HL-60/S4 treated with retinoic acid at 250 ng/mL for 4 days and 3 days (cell line): ENCODE measurements around the gene CCDC192.

ENCODE experiments used
- in situ Hi-C: fragments of 300-500 bp; cut with MboI; formaldehyde crosslinking; loops from 2 replicates; pipeline ENCODE4 v1.7.0; 2022; ENCODE audit warnings: low sequenced_read_pairs

CCDC192 gene

DNA sequence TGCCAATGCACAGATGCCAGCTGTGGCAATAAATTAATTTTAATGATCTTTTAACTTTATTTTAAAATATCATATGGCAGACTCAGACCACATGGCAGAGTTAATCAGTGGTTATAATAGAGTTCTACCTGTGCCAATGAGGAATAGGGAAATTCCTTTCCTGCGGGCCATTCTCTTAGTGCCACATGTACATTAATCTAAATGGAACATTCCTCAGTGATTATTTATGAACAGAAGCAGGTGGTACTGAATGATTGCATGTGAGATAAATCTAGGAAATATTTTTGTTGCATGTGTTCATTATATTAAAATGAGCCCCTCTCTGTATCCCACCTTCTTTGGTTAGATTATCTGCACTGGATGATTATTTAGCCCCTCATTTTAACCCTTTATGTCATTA, 102.3 kb downstream of the CCDC192 start:
- in situ Hi-C loops: no loop called here

DNA sequence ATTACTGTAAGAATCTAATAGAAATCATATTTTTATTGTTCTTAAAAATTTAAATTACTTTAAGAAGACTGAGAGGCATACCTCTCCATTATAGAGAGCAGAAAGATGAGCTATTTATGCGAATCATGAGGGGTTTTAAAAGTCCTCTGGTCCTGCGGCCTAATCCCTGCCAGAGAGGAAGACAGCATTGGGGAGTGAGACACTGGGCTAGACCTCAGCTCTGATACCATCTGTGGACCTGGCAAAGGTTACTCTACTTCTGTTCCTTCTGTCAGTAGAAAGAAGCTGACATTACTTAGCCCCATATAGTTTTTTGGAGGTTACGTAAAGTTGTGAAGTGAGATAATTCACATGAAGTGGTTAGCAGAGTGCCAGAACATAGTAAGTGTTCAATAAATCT, 103.6 kb downstream of the CCDC192 start:
- in situ Hi-C loops: no loop called here

DNA sequence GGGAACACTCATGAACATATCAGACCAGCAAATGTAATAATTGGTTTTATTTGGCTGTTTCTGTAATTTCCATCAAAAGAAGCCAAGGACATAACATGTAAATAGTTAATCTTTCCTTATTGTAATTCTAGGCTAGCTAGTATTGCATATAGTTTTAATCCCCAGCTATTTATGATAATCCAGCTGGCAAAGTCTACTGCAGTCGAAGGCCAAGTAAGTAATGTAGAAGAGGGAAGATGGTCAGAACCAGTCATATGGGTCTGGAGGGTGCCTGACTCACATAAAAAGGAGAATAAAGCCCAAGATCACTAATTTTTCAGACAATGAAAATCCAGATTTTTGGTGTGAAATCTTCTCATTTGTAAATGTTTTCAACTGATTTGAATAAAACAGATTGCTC, 106.3 kb downstream of the CCDC192 start:
- in situ Hi-C loops: no loop called here

DNA sequence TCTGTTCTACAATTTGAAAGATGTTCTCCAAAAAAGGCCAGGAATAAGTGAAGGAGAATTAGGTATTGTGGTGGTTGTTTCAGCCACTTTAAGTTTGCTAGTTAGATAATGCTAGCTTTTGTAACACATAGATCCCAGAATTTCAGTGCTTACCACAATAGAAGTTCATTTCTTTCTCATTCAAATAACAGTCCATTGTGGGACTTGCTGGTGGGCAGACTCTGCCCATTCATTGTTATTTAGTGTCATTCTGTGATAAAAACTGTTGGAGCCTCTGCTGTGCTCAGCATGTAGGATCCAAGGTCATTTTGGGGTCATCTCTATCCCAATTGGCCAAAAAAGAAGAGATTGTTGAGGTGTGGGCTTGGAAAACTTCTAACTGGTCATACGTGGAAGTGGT, 106.8 kb downstream of the CCDC192 start:
- in situ Hi-C loops: no loop called here

DNA sequence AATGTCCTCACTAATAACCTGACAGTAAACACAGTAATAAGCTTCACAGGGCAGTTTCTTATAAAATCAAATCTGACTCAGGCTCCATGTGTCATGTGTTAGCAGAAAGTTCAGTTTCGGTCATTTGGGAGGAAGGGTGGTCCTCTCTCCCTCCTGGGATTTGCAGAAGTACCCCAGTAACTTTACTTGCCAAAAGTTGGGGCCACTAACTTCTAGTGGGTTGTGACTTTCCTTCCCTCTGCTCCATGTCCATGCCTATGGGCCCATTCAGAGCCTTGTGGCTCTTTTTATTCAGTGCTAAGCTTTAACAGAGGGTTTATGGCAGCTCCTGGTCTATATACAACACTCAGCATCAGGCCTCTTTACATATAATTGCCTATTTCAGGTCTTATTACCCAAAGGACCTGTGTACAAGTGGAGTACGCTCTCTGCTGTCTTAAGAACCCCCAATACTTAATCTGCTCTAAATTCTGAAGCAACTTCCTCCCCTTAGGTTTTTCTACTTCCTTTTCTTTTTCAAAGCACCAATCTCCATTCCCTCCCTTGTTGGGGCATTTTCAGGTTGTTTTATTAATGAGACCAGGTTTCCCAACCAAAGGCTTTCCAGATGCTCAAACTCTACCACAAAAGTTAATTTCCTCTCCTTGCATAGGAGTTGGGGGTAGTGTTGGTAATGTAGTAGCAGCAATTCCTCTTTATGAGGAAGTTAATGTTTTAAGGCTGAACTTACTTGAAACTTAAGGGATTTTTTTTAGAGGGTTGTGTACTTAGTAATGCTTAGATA, 107.7 kb downstream of the CCDC192 start:
- in situ Hi-C loops: no loop called here

DNA sequence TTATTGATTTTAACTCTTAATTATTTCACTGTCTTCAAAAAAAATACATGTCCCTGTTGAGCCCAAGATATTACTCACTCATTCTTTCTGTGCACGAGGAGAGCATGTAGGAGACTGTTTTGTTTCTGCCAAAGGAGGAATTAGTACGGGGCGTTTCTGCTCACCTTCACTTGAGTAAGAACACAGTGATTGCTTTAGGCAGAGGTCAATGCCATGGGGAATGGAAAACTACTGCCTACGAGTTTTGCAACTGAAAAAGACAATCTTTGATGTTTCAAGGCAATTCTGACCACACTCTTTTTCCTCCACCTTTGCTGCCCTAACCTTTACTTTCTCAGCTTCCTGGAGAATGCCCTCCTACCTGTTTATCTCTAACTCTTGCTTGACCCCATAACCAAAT, 109.4 kb downstream of the CCDC192 start:
- in situ Hi-C loops: no loop called here

DNA sequence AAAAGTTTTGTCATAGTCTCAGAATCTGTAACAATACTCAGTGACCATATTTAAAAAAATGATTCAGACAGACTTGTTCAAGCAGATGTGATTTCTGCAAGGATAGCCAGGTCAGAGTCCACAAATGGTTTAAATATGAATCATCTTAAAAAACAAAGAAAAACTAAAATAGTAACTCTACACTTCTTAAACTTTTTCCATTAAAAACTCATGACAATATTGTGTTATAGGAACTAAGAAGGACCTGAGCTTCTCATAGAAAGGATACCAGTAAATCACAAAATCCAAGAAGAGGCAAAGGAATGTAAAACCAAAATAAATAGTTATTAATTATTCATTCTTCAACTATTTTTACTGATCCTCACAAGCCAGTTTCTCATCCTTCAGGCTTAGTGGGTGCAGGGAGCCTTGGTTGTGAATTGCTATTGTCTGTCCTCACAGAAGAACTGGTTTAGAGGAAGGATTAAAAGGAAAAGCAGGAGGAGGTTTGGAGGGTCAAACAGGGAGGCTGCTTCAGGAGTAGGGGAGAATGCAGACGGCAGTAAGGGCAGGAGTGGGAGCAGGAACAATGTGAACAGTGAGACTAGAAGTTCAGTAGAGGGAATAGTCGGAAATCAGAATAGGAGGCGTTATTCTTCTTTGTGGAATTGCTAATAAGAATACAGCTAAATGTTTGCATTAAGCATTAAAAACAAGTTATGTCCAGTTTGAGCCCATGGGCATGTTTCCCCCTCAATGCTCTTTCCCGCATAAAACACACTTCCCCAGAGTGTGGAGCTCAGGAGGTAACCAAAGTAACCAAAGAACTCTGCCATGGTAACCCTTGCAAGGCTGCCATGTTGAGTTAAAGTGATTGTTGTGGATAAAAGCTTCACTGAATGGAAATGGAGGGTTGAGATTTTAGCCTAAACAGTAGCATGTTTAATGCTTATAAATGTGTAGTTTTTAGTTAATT, 110.7 kb downstream of the CCDC192 start:
- in situ Hi-C loops: no loop called here

DNA sequence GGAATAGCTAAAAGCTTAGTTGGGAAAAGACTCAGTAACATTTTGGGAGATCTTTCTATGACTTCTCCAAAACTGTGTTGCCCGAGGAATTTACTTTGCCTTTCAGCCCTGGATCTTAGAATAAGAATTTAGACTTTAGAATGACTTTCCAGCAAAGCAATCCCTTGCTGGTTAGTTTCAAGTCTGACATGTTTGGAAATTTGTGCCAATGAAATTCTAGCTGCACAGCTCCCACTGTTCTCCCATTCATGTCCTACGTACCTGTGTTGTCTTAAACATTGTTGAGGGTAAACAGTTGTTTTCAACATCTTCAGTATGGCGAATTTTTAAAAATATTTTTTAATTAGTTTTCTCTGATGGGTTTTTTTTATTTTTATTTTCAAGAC, 111.4 kb downstream of the CCDC192 start:
- in situ Hi-C loops: no loop called here

DNA sequence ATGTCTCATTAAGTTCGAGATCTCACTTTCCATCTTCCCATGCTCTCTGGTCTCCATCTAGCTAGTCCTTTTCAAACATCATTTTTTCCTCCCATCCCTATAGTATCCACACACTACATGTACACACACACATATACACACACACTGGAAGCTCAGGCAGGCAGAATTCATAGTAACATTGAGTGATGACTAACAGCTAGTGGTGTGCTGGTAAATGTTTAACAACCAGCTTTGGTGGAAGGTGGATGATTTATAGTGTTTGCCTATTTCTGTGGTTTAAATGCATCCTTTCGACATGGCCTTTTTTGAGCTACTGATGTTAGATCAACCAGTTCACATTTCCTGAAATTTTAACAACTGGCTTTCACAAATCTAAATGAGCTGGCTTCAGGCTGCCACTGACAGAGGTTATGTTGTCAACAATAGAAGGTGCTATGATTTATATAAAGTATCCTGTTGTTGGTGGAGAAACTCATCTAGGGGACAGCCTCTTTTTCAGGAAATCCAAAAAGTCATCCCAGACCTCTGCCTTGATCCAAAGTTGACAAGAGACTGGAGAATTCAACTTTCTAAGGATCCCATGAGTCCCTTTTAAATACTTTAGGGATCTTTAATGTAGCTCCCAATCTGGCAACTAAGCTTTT, 117.8 kb downstream of the CCDC192 start:
- in situ Hi-C loops: no loop called here

DNA sequence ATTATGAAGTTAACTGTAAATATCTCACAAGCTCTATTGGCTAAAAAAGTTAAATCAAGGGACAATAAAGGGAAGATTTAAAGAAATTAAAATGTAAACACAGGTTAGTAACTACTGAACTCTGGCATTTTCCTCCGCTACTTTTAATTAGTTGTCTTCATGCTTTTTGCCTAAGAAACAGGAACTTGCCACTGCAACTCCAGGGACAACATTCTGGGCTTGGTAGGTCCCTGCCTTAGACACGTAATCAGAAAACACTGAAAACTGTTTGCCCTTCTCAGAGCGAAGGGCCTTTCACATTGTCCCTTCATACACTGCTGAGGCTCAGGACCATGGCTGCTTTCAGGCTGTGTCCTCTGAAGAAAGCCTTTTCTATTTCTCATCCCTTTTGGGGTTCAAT, 118.7 kb downstream of the CCDC192 start:
- in situ Hi-C loops: no loop called here

DNA sequence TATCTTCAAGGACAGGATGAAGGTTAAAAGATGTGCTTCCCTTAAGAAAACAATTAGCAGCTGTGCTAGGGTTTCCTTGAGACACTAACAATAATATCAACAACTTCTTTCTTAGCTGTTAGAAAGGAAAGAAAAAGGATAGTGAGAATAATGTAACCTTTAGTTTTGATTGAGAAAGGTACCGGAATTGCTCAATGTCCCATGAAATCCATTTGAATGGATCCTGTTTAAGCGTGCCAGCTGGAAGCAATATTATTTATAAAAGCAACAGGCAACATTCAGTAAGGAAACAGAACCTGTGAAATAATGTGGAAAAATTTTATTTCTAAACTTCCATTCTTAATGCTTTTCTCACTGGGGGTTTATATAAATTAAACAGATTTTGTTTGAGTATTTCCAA, 120.9 kb downstream of the CCDC192 start:
- in situ Hi-C loops: no loop called here

DNA sequence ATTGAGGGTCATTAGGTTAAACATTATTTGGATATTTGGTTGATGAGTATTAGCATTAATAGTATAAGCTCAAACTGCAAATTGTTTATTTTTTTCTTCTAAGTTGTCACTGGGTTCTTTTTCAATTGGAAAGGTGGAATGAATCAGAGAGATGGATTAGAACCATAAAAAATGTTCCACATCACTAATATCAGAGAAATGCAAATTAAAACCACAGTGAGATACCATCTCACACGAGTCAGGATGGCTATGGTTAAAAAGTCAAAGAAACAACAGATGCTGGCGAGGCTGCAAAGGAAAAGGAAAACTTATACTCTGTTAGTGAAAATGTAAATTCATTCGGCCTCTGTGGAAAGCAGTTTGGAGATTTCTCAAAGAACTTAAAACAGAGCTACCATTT, 122.8 kb downstream of the CCDC192 start:
- in situ Hi-C loops: no loop called here

DNA sequence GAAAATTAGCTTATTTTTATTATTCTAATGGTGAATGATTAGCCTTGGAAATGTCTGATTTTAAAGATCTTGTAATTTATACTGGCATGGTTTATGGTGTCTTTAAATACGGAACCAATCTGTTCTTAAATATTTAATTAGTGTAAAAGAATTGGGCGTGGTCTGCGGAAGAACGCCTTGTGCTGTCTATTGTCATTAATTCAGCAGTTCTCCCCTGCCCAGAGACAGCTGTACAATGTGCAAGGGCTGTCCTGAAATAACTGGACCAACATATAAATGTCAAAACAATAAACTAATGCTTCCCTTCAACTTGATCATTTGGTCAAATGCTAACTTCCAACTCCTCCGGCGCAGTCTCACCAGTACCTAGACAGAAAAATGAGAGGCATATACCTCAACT, 124.3 kb downstream of the CCDC192 start:
- in situ Hi-C loops: no loop called here

DNA sequence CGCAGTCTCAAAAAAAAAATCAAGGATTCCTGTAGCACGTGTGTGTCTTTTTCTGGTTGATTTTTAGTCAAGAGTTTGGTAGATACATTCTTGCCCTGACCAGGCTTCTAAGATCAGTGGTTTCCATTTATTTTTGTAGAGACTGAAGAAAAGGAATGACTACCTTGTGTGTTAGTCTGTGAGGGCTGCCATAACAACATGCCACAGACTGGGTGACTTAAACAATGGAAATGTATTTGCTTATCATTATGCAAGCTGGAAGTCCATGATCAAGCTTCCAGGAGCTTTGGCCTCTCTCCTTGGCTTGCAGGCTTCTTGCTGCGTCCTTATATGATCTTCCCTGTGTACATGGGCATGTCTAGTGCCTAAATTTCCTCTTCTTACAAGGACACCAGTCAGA, 127.0 kb downstream of the CCDC192 start:
- in situ Hi-C loops: no loop called here

DNA sequence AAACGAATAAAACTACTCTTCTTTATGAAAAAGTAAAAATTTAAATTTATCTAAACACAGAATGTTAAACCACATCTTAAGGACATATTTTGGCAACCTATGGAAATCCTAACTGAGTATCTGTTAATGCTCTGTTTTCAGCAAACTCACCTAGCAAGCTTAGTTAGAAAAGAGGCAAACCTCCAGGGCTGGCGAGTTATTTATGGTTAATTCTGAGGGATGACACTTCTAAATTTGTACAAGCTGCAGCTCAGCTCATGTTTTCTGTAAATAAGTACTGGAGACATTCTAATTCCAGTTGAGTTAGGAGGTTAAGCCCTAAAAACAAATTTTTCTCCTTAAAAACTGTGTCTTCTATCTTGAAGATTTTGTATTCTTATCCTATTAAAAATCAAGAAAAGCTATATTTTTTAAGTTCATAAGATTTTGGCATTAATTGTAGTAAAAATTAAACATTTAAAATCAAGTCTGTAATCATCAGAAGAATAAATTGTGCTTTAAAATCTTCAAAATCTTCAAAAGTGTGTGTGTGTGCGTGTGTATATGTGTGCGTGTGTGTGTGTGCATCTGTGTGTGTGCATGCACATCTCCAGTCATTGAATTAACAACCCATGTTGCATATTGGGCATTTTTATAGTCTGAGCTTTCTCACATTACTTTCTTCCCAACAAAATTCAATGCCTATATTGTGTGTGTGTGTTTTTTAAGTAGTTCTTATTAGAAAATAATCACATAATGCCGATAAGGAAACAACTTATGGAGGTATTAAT, 127.8 kb downstream of the CCDC192 start:
- in situ Hi-C loops: no loop called here

DNA sequence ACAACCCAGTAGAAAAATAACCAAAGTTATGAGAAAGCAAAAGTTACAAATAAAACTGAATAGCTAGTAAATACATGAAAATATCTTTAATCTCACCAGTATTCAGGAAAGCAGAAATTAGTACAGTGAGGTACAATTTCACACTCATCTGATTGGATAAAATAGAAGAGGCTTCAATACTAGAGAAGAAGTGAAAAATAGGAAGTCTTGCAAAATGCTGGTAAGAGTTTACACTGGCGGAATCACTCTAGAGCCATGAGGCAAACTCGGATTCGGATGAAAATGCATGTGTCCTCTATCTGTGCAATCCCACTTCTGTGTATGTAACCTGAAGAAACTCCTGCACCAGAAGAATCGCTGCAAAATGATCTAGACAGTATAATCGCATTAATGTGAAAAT, 128.9 kb downstream of the CCDC192 start:
- in situ Hi-C loops: no loop called here

DNA sequence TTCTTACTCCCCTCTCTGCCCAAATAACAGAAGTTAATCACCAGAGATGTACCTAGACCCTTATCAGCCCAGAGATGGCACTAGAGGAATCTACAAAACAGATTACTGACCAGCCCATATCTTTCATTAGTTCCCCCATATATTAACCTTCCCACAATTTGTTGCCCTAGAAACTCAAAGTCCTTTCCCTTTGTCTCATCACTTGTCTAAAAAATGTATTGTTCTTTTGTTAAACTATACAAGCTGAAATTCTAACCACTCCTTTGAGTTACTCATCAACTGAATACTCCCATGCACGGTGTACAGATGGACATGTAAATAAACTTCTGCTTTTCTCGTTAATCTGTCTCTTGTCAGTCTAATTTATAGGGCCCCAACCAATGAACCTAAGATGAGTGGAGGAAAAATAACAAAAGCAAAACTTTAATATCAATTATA, 130.9 kb downstream of the CCDC192 start:
- in situ Hi-C loops: no loop called here

DNA sequence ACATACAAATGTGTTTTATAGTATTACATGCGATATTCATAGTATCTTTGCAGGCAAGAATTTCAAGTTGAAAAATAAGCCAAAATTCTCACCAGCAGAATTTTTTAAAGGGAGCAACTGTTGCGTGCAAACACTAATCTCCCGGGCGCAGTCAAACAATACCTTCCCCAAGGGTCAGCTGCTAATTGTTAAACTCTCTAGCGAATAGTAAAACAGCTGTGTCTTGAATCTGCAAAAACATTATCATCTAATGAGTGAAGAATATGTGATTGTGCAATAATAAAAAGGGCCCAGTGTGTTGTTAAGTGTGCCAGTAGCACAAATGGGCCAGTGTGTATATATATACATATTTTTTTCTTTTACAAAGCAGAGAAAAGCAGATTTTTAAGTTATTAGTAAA, 131.4 kb downstream of the CCDC192 start:
- in situ Hi-C loops: no loop called here

DNA sequence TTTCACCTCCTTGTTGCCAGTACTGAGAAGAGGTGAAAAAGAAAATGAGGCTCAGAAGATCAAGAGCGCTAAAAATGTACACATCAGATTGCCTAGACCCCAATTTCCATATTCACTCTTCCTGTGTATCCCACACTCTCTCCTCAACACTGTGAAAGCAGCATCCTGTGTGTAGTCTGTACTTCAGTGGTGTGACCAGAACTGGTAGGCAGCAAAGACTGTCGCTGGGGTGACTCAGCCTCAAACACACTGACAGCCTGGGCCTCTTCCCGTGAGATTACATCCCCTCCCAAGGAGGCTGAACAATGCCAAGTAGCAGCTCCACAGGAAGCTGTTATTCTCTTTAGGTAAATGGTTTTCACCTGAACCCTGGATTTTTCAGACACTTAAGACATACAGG, 135.5 kb downstream of the CCDC192 start:
- in situ Hi-C loops: no loop called here

DNA sequence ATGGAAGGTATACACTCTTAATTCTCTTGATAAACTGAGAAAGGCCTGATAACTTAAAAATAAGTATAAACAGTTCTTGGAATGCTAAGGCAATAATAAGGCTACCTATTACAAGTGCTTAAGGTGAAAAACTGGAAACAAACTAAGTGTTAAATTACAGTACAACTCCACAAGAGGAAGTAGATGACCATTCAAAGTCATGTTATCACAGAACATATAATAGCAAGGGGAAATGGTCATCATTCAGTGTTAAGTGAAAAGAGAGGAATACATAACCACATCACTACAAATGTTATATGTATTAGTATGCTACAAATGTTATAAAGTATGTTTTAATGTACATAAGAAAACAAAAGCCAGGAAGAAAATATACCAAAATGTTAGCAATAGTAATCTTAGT, 135.9 kb downstream of the CCDC192 start:
- in situ Hi-C loops: no loop called here
